OCI-LY1 (cell line): ENCODE measurements around the gene CEMP1.

Experiments used
- H2AFZ ChIP-seq: fragments of 200-600 bp; sonication (generic), shearing (Covaris generic); 2 replicates; pipeline ENCODE4 v1.6.0; 2014; ENCODE audit warnings: antibody characterized with exemption, mild to moderate bottlenecking, low read length
- H3F3A ChIP-seq: fragments of 200-600 bp; sonication (generic), shearing (Covaris generic); 2 replicates; pipeline ENCODE4 v1.6.0; 2014; ENCODE audit warnings: mild to moderate bottlenecking, antibody characterized with exemption, low read length, moderate library complexity; ENCODE audit not compliant: insufficient read depth
- H3K27ac ChIP-seq: fragments of 200-600 bp; sonication (generic); 2 replicates; pipeline ENCODE4 v1.5.1; 2014; ENCODE audit warnings: low read length, mixed run types, mild to moderate bottlenecking, low read depth; ENCODE audit not compliant: poor library complexity, severe bottlenecking
- H3K27me3 ChIP-seq: fragments of 200-600 bp; sonication (generic); 2 replicates; pipeline ENCODE4 v1.6.0; 2014; ENCODE audit warnings: antibody characterized with exemption, mild to moderate bottlenecking, low read length, moderate library complexity; ENCODE audit not compliant: insufficient read depth
- H3K36me3 ChIP-seq: fragments of 200-600 bp; sonication (generic); 2 replicates; pipeline ENCODE4 v1.6.1; 2014; ENCODE audit warnings: mild to moderate bottlenecking, antibody characterized with exemption, low read length, moderate library complexity, mixed read lengths; ENCODE audit not compliant: insufficient read depth
- H3K4me1 ChIP-seq: fragments of 200-600 bp; sonication (generic); 2 replicates; pipeline ENCODE4 v1.5.1; 2014; ENCODE audit warnings: mild to moderate bottlenecking, low read length, moderate library complexity; ENCODE audit not compliant: insufficient read depth, severe bottlenecking
- H3K4me2 ChIP-seq: fragments of 200-600 bp; sonication (generic), shearing (Covaris generic); 2 replicates; pipeline ENCODE4 v1.6.1; 2014; ENCODE audit warnings: low read length
- H3K4me3 ChIP-seq: fragments of 200-600 bp; sonication (generic); 2 replicates; pipeline ENCODE4 v1.5.1; 2014; ENCODE audit warnings: low read length, low read depth, mild to moderate bottlenecking, mixed read lengths; ENCODE audit not compliant: poor library complexity, severe bottlenecking
- H3K79me2 ChIP-seq: fragments of 200-600 bp; shearing (Covaris generic); 2 replicates; pipeline ENCODE4 v1.6.1; 2016; ENCODE audit warnings: mixed run types, low read length, mixed read lengths; ENCODE audit not compliant: insufficient read depth
- H3K9ac ChIP-seq: fragments of 200-600 bp; sonication (generic), shearing (Covaris generic); 2 replicates; pipeline ENCODE4 v1.6.1; 2014; ENCODE audit warnings: mild to moderate bottlenecking, low read length, mixed read lengths
- H3K9me2 ChIP-seq: fragments of 200-600 bp; sonication (generic), shearing (Covaris generic); 2 replicates; pipeline ENCODE4 v1.6.1; 2014; ENCODE audit warnings: low read depth, mild to moderate bottlenecking, low read length, mixed read lengths
- H3K9me3 ChIP-seq: fragments of 200-600 bp; shearing (Covaris generic); 2 replicates; pipeline ENCODE4 v1.6.1; 2014; ENCODE audit warnings: low read length, mixed read lengths
- H4K20me1 ChIP-seq: fragments of 200-600 bp; sonication (generic), shearing (Covaris generic); 2 replicates; pipeline ENCODE4 v1.6.0; 2016; ENCODE audit warnings: mild to moderate bottlenecking, low read length; ENCODE audit not compliant: insufficient read depth
- CTCF ChIP-seq: fragments of 200-600 bp; sonication (generic), shearing (Covaris generic); IDR thresholded peaks from 2 replicates; pipeline ENCODE4 v1.5.1; 2017; ENCODE audit warnings: mild to moderate bottlenecking, antibody characterized with exemption, low read length, moderate library complexity, mixed read lengths
- EZH2 ChIP-seq: fragments of 200-600 bp; sonication (generic), shearing (Covaris generic); IDR thresholded peaks from 2 replicates; pipeline ENCODE4 v1.8.0; 2017; ENCODE audit warnings: borderline replicate concordance, mixed run types, mild to moderate bottlenecking, antibody characterized with exemption, low read length, moderate library complexity, mixed read lengths

CEMP1 gene

DNA sequence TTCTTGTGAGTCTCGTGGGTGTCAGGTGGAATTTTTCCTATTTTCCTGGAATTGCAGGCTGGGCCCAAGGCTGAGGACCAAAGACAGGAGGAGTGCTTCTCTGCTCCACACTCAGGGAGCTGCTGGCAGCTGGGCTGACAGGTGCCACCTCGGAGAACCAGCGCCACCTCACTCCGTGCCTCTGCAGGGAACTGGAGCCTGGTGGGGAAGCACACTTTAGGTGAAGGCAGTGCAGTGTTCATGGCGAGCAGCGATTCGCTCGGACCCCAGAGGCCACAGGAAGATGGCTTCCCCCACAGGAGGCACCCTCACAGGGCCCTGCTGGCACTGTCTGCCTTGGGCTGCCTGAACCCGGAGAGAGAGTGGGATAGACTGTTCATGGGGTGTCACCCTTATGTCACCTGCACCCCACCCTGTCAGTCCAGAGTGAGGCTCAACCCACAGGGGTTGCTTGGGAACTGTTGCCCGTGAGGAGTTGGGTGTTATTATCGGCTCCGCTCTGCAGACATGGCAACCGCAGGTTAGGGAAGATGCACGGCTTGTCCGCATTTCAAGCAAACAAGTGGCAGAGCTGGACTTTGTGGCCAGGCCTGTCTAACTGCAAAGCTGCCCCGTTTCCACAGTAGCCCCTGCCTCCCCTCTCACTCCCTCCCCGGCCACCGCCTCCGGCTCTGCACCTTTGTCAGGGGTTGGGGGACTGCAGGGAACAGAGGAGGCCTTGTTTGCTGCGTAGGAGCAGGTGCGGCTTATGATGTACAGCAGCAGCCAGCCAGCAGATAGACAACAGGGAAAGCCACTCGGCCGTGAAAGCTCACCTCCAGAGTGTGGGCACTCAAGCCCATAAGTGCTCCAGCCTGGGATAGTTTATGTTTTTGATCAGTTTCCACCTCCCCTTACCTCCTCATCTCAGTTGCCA is 40.8 kb downstream of the CEMP1 start:
- no peaks in the 10 kb centered on the region for H3K9me3 ChIP-seq
- no peaks in the 10 kb centered on the region for H3K79me2 ChIP-seq
- H3K9me2 ChIP-seq = no peaks in the 10 kb centered on the region
- no peaks in the 10 kb centered on the region for H3F3A ChIP-seq
- H3K9ac ChIP-seq = no peak overlapping the region
- H3K4me1 ChIP-seq = peaks cover 8% of the 10 kb centered on the region
- no peak for TF ChIP-seq CTCF
- TF ChIP-seq EZH2 = no peak
- H3K27ac ChIP-seq = no peak overlapping the region
- no peak overlapping the region for H3K4me3 ChIP-seq
- H3K27me3 ChIP-seq = no peaks in the 10 kb centered on the region
- no peak overlapping the region for H3K4me2 ChIP-seq
- no peaks in the 10 kb centered on the region for H3K36me3 ChIP-seq
- H4K20me1 ChIP-seq = no peaks in the 10 kb centered on the region
- H2AFZ ChIP-seq = no peak overlapping the region

GRCh38 chr16:2489581-2489980 is 41.6 kb downstream of the CEMP1 start:
- H2AFZ ChIP-seq = no peak overlapping the region
- no peaks in the 10 kb centered on the region for H4K20me1 ChIP-seq
- H3K4me2 ChIP-seq = no peak overlapping the region
- no peaks in the 10 kb centered on the region; the same call in 1 of the 2 replicates for H3K27me3 ChIP-seq
- no peak overlapping the region for H3K4me3 ChIP-seq
- TF ChIP-seq EZH2 = no peak
- no peak for TF ChIP-seq CTCF
- H3K9ac ChIP-seq = no peak overlapping the region
- H3K36me3 ChIP-seq = no peaks in the 10 kb centered on the region
- no peak overlapping the region for H3K27ac ChIP-seq
- H3K9me2 ChIP-seq = no peaks in the 10 kb centered on the region
- no peaks in the 10 kb centered on the region for H3K9me3 ChIP-seq
- H3K79me2 ChIP-seq = no peaks in the 10 kb centered on the region
- H3F3A ChIP-seq = no peaks in the 10 kb centered on the region
- peaks cover 8% of the 10 kb centered on the region for H3K4me1 ChIP-seq

GRCh38 chr16:2487903-2488531 is 43.2 kb downstream of the CEMP1 start:
- no peak overlapping the region for H3K9ac ChIP-seq
- H3K9me3 ChIP-seq = no peaks in the 10 kb centered on the region
- no peak for TF ChIP-seq EZH2
- TF ChIP-seq CTCF = no peak
- no peak overlapping the region for H3K4me3 ChIP-seq
- no peaks in the 10 kb centered on the region for H3K79me2 ChIP-seq
- no peak overlapping the region for H3K4me2 ChIP-seq
- H3K4me1 ChIP-seq = peaks cover 8% of the 10 kb centered on the region
- H2AFZ ChIP-seq = no peak overlapping the region
- no peaks in the 10 kb centered on the region for H3K36me3 ChIP-seq
- H3K9me2 ChIP-seq = no peaks in the 10 kb centered on the region
- no peaks in the 10 kb centered on the region for H4K20me1 ChIP-seq
- H3F3A ChIP-seq = no peaks in the 10 kb centered on the region
- no peaks in the 10 kb centered on the region; the same call in 1 of the 2 replicates for H3K27me3 ChIP-seq
- H3K27ac ChIP-seq = no peak overlapping the region
